ACHN (cell line): ENCODE results near the gene VSTM2L.
A peak's percentile ranks its signal among the peaks of the same experiment; 100 is the strongest.

Source experiments
- DNase-seq: peaks from one replicate; pipeline ENCODE4 v3.0.0-alpha.2; 2015
- in situ Hi-C: cut with HindIII; loops from 2 replicates; pipeline ENCODE4 v1.10.0; 2017; ENCODE audit warnings: low sequenced_read_pairs, low pct_ligation_motif_present, low pct_unique_long_range_greater_than_20kb

Gene VSTM2L

GRCh38 chr20:37990571-37991151 lies 87.7 kb downstream of the VSTM2L start:
- DNase-seq: peak; percentile 60
- in situ Hi-C loops: no loop called here

GRCh38 chr20:37991157-37991866 lies 88.4 kb downstream of the VSTM2L start:
- no peak for DNase-seq
- in situ Hi-C loops: no loop called here

- DNase-seq: no peak
- in situ Hi-C loops: no loop called here
Observed at GRCh38 chr20:37991908-37992307, 89.0 kb downstream of the VSTM2L start.

GRCh38 chr20:37992802-37993409 lies 90.0 kb downstream of the VSTM2L start:
- peak; percentile 19 for DNase-seq
- in situ Hi-C loops: no loop called here

GRCh38 chr20:37994512-37994911 lies 91.6 kb downstream of the VSTM2L start:
- DNase-seq: peak; percentile 53
- in situ Hi-C loops: no loop called here
